ENCODE measurements around the gene EML5. TPM values are rescaled to one million over a fixed set of nuclear protein-coding genes. Genes with fewer than 3 reads are reported as not detected.
"Not testable (repeated sequence)": the region's sequence is repeated elsewhere in the genome, so short reads cannot be mapped to it uniquely, and the experiment has no call there.

EML5 gene
- total RNA-seq, 1 experiment from 2014 or later: 0.32 TPM

GRCh38 chr14:88821888-88822287 lies 29.1 kb upstream of the EML5 start:
- TF ChIP-seq, protein P1, sequence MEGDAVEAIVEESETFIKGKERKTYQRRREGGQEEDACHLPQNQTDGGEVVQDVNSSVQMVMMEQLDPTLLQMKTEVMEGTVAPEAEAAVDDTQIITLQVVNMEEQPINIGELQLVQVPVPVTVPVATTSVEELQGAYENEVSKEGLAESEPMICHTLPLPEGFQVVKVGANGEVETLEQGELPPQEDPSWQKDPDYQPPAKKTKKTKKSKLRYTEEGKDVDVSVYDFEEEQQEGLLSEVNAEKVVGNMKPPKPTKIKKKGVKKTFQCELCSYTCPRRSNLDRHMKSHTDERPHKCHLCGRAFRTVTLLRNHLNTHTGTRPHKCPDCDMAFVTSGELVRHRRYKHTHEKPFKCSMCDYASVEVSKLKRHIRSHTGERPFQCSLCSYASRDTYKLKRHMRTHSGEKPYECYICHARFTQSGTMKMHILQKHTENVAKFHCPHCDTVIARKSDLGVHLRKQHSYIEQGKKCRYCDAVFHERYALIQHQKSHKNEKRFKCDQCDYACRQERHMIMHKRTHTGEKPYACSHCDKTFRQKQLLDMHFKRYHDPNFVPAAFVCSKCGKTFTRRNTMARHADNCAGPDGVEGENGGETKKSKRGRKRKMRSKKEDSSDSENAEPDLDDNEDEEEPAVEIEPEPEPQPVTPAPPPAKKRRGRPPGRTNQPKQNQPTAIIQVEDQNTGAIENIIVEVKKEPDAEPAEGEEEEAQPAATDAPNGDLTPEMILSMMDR (conservative IDR thresholded peaks at IDR 0.05; ENCODE audit: low read depth, low read length): no peak
- peaks cover 43% of the 10 kb centered on the region for H3K27me3 ChIP-seq (replicated peaks; ENCODE audit: insufficient read depth, low read depth, low read length, poor library complexity)
- intact Hi-C loops (cut with micrococcal nuclease; ENCODE audit: unreplicated experiment): no loop called here
- ChIA-PET POLR2A (ENCODE audit: low non-redundant PET) (no interaction called here), CTCF (no interaction called here)
- BruUV-seq (replicated peaks): no TSS peak
- no peak overlapping the region for H3K4me3 ChIP-seq (ENCODE audit: low read depth, low read length, poor library complexity, severe bottlenecking)
- H3K27ac ChIP-seq (ENCODE audit: low read depth, low read length, poor library complexity, severe bottlenecking): no peak overlapping the region
- no peaks in the 10 kb centered on the region for H3K36me3 ChIP-seq (ENCODE audit: insufficient read depth, low read length, poor library complexity, severe bottlenecking)
- peaks cover 4% of the 10 kb centered on the region for H3K4me1 ChIP-seq (ENCODE audit: insufficient read depth, low read length, poor library complexity, severe bottlenecking)
- no peaks in the 10 kb centered on the region for H3K9me3 ChIP-seq (ENCODE audit: low read depth, low read length, poor library complexity, severe bottlenecking)
- DNase-seq (ENCODE audit: low spot score): no peak

- Histone ChIP-seq H3K27me3 (replicated peaks; ENCODE audit: insufficient read depth, low read depth, low read length, poor library complexity) (peaks cover 43% of the 10 kb centered on the region), H3K36me3 (ENCODE audit: insufficient read depth, low read length, poor library complexity, severe bottlenecking) (no peaks in the 10 kb centered on the region), H3K9me3 (ENCODE audit: low read depth, low read length, poor library complexity, severe bottlenecking) (no peaks in the 10 kb centered on the region), H3K4me1 (ENCODE audit: insufficient read depth, low read length, poor library complexity, severe bottlenecking) (peaks cover 4% of the 10 kb centered on the region), H3K4me3 (ENCODE audit: low read depth, low read length, poor library complexity, severe bottlenecking) (no peak overlapping the region), H3K27ac (ENCODE audit: low read depth, low read length, poor library complexity, severe bottlenecking) (no peak overlapping the region)
- intact Hi-C loops (cut with micrococcal nuclease; ENCODE audit: unreplicated experiment): no loop called here
- BruUV-seq (replicated peaks): no TSS peak
- POLR2A ChIA-PET (ENCODE audit: low non-redundant PET): interaction anchor here (0.6 kb wide), 1 partner anchor 120 kb away, joined by 3 read pairs; no protein-coding TSS in a partner anchor
- TF ChIP-seq, protein P1 (conservative IDR thresholded peaks at IDR 0.05; ENCODE audit: low read depth, low read length): no peak
- no peak for TF ChIP-seq EZH2 (IDR thresholded peaks at IDR 0.05; ENCODE audit: borderline replicate concordance, low read depth, low read length, poor library complexity, severe bottlenecking)
- DNase-seq (ENCODE audit: low spot score): no peak
- CTCF ChIA-PET: no interaction called here
Observed at GRCh38 chr14:88821378-88821777, 28.6 kb upstream of the EML5 start.

- H3K4me3 ChIP-seq (ENCODE audit: low read depth, low read length, poor library complexity, severe bottlenecking); H3K4me1 ChIP-seq (ENCODE audit: insufficient read depth, low read length, poor library complexity, severe bottlenecking); CTCF ChIA-PET; intact Hi-C loops (cut with micrococcal nuclease; ENCODE audit: unreplicated experiment); H3K9me3 ChIP-seq (ENCODE audit: low read depth, low read length, poor library complexity, severe bottlenecking); BruUV-seq (replicated peaks); H3K36me3 ChIP-seq (ENCODE audit: insufficient read depth, low read length, poor library complexity, severe bottlenecking); H3K27ac ChIP-seq (ENCODE audit: low read depth, low read length, poor library complexity, severe bottlenecking); DNase-seq (ENCODE audit: low spot score); POLR2A ChIA-PET (ENCODE audit: low non-redundant PET): not testable (repeated sequence)
- H3K27me3 ChIP-seq (replicated peaks; ENCODE audit: insufficient read depth, low read depth, low read length, poor library complexity): peaks cover 43% of the 10 kb centered on the region
Observed at GRCh38 chr14:88819674-88820073, 26.9 kb upstream of the EML5 start.

DNA sequence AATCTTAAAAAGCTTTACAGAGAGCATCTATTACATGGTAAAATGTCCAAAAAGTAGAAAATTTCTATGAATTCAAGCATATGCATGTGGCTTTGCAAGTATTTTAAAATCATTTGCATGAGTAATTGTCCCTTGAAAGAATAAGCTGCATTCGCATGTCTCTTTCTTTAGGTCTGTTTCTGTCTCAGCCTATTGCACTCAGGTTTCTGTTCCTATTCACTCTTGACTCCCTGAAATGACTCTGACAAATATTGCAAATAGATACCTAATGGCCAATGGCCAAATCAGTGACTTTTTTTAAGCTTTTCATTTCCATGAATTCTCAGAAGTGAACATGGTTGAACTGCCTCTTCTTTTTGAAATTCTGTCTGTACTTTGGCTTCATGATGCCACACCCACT lies 25.3 kb upstream of the EML5 start:
- Histone ChIP-seq H3K36me3 (ENCODE audit: insufficient read depth, low read length, poor library complexity, severe bottlenecking) (no peaks in the 10 kb centered on the region), H3K27ac (ENCODE audit: low read depth, low read length, poor library complexity, severe bottlenecking) (no peak overlapping the region), H3K4me1 (ENCODE audit: insufficient read depth, low read length, poor library complexity, severe bottlenecking) (no peaks in the 10 kb centered on the region), H3K9me3 (ENCODE audit: low read depth, low read length, poor library complexity, severe bottlenecking) (no peaks in the 10 kb centered on the region), H3K4me3 (ENCODE audit: low read depth, low read length, poor library complexity, severe bottlenecking) (no peak overlapping the region), H3K27me3 (replicated peaks; ENCODE audit: insufficient read depth, low read depth, low read length, poor library complexity) (peaks cover 39% of the 10 kb centered on the region)
- ChIA-PET POLR2A (ENCODE audit: low non-redundant PET) (no interaction called here), CTCF (no interaction called here)
- DNase-seq (ENCODE audit: low spot score): no peak
- TF ChIP-seq, protein P1 (conservative IDR thresholded peaks at IDR 0.05; ENCODE audit: low read depth, low read length): no peak
- TF ChIP-seq EZH2 (IDR thresholded peaks at IDR 0.05; ENCODE audit: borderline replicate concordance, low read depth, low read length, poor library complexity, severe bottlenecking): no peak
- intact Hi-C loops (cut with micrococcal nuclease; ENCODE audit: unreplicated experiment): no loop called here
- BruUV-seq (replicated peaks): no TSS peak
